HEK293 (cell line): ENCODE measurements around the gene EIF2S3.

ENCODE experiments used
- CTCF ChIA-PET: fragments of 350-600 bp; formaldehyde crosslinking; extraction: SDS; loops from one replicate; lab custom pipeline; 2021; ENCODE audit warnings: antibody characterized with exemption; lab: Yijun Ruan, JAX
- POLR2A ChIA-PET: fragments of 300-600 bp; formaldehyde crosslinking; extraction: SDS; loops from one replicate; lab custom pipeline; 2020; ENCODE audit warnings: antibody characterized with exemption, inconsistent platforms; lab: Yijun Ruan, JAX
- H3K27ac ChIP-seq: fragments of 200-500 bp; sonication (Bioruptor generic); 2 replicates; pipeline ENCODE4 v1.5.1; 2014; ENCODE audit warnings: low read depth, low read length, control low read depth, inconsistent platforms; ENCODE audit errors: extremely low read depth
- H3K36me3 ChIP-seq, 2 experiments: fragments of 200-500 bp in 1 of 2; sonication (Bioruptor generic) in 1 of 2; 1 replicate in 1 of 2; 2 replicates in 1 of 2; pipeline ENCODE4 v1.5.1; 2014 to 2017; ENCODE audit warnings: inconsistent platforms in 2 of 2, low read length in 2 of 2; ENCODE audit not compliant: control insufficient read depth in 2 of 2, insufficient read depth in 1 of 2
- H3K4me1 ChIP-seq: fragments of 200-500 bp; sonication (Bioruptor generic); 2 replicates; pipeline ENCODE4 v1.5.1; 2014; ENCODE audit warnings: mild to moderate bottlenecking, low read length, inconsistent platforms; ENCODE audit not compliant: control insufficient read depth, insufficient read depth
- H3K4me3 ChIP-seq: 2 replicates; pipeline ENCODE4 v1.5.1; 2011; ENCODE audit warnings: low read depth, mild to moderate bottlenecking, control low read depth, low read length, moderate library complexity
- H3K9me3 ChIP-seq: fragments of 200-500 bp; sonication (Bioruptor generic); 2 replicates; pipeline ENCODE4 v1.5.1; 2014; ENCODE audit warnings: low read depth, low read length, inconsistent platforms; ENCODE audit not compliant: control insufficient read depth, insufficient read depth
- BCL11B ChIP-seq: fragments of 450-650 bp; formaldehyde crosslinking; IDR thresholded peaks from 2 replicates; pipeline ENCODE4 v1.5.1; 2016; ENCODE audit warnings: low read depth, missing biosample characterization, missing genetic modification characterization
- KLF7 ChIP-seq: fragments of 450-650 bp; formaldehyde crosslinking; IDR thresholded peaks from 2 replicates; pipeline ENCODE4 v1.5.1; 2016; ENCODE audit warnings: missing biosample characterization, missing genetic modification characterization, borderline replicate concordance
- PRDM1 ChIP-seq: fragments of 450-650 bp; formaldehyde crosslinking; IDR thresholded peaks from 2 replicates; pipeline ENCODE4; 2016; ENCODE audit warnings: missing biosample characterization, missing genetic modification characterization
- RBAK ChIP-seq: fragments of 450-650 bp; formaldehyde crosslinking; IDR thresholded peaks from 2 replicates; pipeline ENCODE4 v1.5.1; 2016; ENCODE audit warnings: missing biosample characterization, missing genetic modification characterization
- WT1 ChIP-seq: fragments of 450-650 bp; formaldehyde crosslinking; IDR thresholded peaks from 2 replicates; pipeline ENCODE4 v1.5.1; 2016; ENCODE audit warnings: missing biosample characterization, missing genetic modification characterization
- YY1 ChIP-seq: fragments of 450-650 bp; formaldehyde crosslinking; IDR thresholded peaks from 2 replicates; pipeline ENCODE4 v1.5.1; 2018; ENCODE audit warnings: missing biosample characterization, missing genetic modification characterization
- ZBTB1 ChIP-seq: fragments of 450-650 bp; formaldehyde crosslinking; IDR thresholded peaks from 2 replicates; pipeline ENCODE4 v1.5.1; 2016; ENCODE audit warnings: missing biosample characterization, missing genetic modification characterization
- ZBTB17 ChIP-seq: fragments of 450-650 bp; formaldehyde crosslinking; IDR thresholded peaks from 2 replicates; pipeline ENCODE4 v1.5.1; 2016; ENCODE audit warnings: missing biosample characterization, missing genetic modification characterization
- ZNF341 ChIP-seq: fragments of 450-650 bp; formaldehyde crosslinking; IDR thresholded peaks from 2 replicates; pipeline ENCODE4; 2016; ENCODE audit warnings: low read depth, missing biosample characterization, missing genetic modification characterization
- ZNF48 ChIP-seq: fragments of 450-650 bp; formaldehyde crosslinking; IDR thresholded peaks from 2 replicates; pipeline ENCODE4 v1.5.1; 2016; ENCODE audit warnings: missing biosample characterization, missing genetic modification characterization
- ZNF660 ChIP-seq: fragments of 450-650 bp; IDR thresholded peaks from 2 replicates; pipeline ENCODE4 v1.5.1; 2018; ENCODE audit warnings: missing biosample characterization, mild to moderate bottlenecking, missing genetic modification characterization
- ZNF768 ChIP-seq: fragments of 450-650 bp; formaldehyde crosslinking; IDR thresholded peaks from 2 replicates; pipeline ENCODE4 v1.5.1; 2018; ENCODE audit warnings: missing biosample characterization, mild to moderate bottlenecking, missing genetic modification characterization
- ZNF785 ChIP-seq: fragments of 450-650 bp; formaldehyde crosslinking; IDR thresholded peaks from 2 replicates; pipeline ENCODE4 v1.5.1; 2016; ENCODE audit warnings: missing biosample characterization, missing genetic modification characterization
- TF ChIP-seq, protein P1 (sequence below): fragments of 450-650 bp; formaldehyde crosslinking; IDR thresholded peaks from 2 replicates; pipeline ENCODE4 v1.5.1; 2017; ENCODE audit warnings: missing biosample characterization, missing genetic modification characterization
- TF ChIP-seq, protein P2 (sequence below): fragments of 450-650 bp; formaldehyde crosslinking; IDR thresholded peaks from 2 replicates; pipeline ENCODE4; 2016; ENCODE audit warnings: missing biosample characterization, missing genetic modification characterization
- TF ChIP-seq, protein P3 (sequence below): fragments of 450-650 bp; formaldehyde crosslinking; IDR thresholded peaks from 2 replicates; pipeline ENCODE4 v1.5.1; 2016; ENCODE audit warnings: missing biosample characterization, missing genetic modification characterization
- TF ChIP-seq, protein P4 (sequence below): fragments of 450-650 bp; formaldehyde crosslinking; IDR thresholded peaks from 2 replicates; pipeline ENCODE4 v1.5.1; 2017; ENCODE audit warnings: missing biosample characterization, missing genetic modification characterization

Gene EIF2S3

DNA sequence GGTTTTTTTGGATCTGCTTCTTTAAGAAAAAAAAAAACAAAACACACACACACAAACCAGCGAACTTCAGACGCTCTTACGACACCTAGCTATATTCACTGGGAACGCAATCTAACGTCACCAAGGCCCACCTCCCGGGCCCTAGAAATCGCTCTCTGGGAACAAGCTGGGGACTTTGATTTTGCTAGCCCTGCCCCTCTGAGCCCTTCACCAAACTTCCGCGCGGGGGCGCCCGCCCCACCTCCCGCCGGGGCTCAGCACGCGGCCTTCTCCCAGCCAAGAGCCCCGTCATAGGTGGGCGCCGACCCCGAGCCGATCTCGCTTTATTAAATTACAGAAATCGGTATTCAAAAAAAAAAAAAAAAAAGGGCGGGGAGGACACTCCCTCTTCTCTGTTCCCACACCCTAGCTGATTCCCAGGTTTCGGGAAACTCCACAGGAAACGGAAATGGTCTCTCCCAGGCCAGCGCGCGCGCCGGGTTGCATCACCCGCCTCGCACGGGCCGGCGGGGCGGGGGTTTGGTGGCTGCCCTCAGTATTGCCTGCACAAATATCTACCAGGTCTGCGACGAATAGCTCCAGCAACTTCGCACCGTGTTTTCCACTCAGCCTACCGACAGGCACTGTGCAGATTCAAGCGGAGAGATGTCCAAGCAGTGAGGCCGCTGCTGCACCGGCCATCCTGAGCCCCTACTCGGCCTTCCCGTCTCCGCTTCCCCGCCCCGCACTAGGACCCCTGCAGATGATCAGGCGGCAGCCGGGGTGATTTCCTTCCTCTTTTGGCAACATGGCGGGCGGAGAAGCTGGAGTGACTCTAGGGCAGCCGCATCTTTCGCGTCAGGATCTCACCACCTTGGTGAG lies at the start of gene EIF2S3 (continued):
- 0 out of 2 replicates have a peak, but pooled peaks have one; percentile 46 for TF ChIP-seq ZBTB1 (tag by site-specific recombination)
- peak; percentile 88 for TF ChIP-seq ZNF341 (tag by site-specific recombination)

DNA sequence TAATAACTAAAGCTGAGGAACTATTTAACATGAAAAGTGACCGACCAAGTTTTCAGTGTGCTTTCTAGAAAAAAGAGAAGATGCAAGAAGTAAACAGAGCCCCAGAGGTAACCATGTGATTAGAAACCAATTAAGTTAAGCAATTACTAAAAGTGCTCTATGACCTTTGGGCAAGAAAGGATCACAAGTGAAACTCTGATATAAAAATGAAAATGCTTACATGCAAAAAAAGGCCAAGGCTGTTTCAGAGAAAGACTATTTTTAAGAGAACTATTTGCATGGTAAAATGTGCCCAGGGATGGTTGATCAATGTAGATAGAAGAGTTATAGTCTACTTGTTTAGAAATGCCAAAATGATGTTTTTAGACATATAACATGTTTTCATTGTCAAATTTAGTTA lies 49.7 kb upstream of the EIF2S3 start:
- TF ChIP-seq PRDM1 (tag by site-specific recombination) (peak; percentile 56), BCL11B (tag by site-specific recombination) (no peak), YY1 (no peak), WT1 (no peak), ZNF768 (no peak)
- TF ChIP-seq, protein P1, sequence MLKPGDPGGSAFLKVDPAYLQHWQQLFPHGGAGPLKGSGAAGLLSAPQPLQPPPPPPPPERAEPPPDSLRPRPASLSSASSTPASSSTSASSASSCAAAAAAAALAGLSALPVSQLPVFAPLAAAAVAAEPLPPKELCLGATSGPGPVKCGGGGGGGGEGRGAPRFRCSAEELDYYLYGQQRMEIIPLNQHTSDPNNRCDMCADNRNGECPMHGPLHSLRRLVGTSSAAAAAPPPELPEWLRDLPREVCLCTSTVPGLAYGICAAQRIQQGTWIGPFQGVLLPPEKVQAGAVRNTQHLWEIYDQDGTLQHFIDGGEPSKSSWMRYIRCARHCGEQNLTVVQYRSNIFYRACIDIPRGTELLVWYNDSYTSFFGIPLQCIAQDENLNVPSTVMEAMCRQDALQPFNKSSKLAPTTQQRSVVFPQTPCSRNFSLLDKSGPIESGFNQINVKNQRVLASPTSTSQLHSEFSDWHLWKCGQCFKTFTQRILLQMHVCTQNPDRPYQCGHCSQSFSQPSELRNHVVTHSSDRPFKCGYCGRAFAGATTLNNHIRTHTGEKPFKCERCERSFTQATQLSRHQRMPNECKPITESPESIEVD (tag by site-specific recombination), result peak; percentile 44
- TF ChIP-seq, protein P2, sequence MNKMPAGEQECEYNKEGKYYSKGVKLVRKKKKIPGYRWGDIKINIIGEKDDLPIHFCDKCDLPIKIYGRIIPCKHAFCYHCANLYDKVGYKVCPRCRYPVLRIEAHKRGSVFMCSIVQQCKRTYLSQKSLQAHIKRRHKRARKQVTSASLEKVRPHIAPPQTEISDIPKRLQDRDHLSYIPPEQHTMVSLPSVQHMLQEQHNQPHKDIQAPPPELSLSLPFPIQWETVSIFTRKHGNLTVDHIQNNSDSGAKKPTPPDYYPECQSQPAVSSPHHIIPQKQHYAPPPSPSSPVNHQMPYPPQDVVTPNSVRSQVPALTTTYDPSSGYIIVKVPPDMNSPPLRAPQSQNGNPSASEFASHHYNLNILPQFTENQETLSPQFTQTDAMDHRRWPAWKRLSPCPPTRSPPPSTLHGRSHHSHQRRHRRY (tag by site-specific recombination), result no peak
- TF ChIP-seq, all 188 proteins: peak for 2
- Histone ChIP-seq H3K9me3 (no peaks in the 10 kb centered on the region), H3K4me1 (peaks cover 6% of the 10 kb centered on the region; the same call in 1 of the 2 replicates), H3K36me3 (peaks cover 33 to 44% of the 10 kb centered on the region in 2 experiments), H3K4me3 (no peak overlapping the region), H3K27ac (no peak overlapping the region)
- POLR2A ChIA-PET, result no interaction called here
- CTCF ChIA-PET, result interaction anchor here (0.7 kb wide), 1 partner anchor 9 kb away, joined by 3 read pairs; no protein-coding TSS in a partner anchor

DNA sequence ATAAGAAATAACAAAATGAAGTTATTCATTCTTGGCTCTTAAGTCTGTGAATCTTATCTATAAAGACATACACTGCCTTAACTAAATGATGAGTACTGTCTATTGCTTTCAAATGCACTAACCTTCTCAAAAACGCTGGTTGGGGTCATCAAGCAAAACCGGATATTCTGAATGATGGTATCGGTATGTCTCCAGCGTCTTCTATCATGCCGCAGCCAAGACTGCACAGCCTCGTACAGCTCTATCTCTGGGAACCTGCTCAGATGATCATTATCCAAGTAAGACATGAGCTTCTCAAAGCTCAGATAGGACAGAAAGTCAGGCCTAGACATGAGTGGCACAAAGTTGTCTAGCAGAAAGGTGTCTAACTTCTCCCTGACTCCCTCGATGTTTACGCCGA lies 48.9 kb upstream of the EIF2S3 start:
- TF ChIP-seq ZNF660 (tag by site-specific recombination) (peak; percentile 24; the same call in 1 of the 2 replicates), ZBTB17 (tag by site-specific recombination) (no peak), ZNF785 (tag by site-specific recombination) (no peak), ZNF48 (no peak), KLF7 (no peak), RBAK (no peak)
- TF ChIP-seq, protein P3, sequence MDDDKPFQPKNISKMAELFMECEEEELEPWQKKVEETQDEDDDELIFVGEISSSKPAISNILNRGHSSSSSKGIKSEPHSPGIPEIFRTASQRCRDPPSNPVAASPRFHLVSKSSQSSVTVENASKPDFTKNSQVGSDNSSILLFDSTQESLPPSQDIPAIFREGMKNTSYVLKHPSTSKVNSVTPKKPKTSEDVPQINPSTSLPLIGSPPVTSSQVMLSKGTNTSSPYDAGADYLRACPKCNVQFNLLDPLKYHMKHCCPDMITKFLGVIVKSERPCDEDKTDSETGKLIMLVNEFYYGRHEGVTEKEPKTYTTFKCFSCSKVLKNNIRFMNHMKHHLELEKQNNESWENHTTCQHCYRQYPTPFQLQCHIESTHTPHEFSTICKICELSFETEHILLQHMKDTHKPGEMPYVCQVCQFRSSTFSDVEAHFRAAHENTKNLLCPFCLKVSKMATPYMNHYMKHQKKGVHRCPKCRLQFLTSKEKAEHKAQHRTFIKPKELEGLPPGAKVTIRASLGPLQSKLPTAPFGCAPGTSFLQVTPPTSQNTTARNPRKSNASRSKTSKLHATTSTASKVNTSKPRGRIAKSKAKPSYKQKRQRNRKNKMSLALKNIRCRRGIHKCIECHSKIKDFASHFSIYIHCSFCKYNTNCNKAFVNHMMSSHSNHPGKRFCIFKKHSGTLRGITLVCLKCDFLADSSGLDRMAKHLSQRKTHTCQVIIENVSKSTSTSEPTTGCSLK (tag by site-specific recombination), result no peak
- TF ChIP-seq, protein P4, sequence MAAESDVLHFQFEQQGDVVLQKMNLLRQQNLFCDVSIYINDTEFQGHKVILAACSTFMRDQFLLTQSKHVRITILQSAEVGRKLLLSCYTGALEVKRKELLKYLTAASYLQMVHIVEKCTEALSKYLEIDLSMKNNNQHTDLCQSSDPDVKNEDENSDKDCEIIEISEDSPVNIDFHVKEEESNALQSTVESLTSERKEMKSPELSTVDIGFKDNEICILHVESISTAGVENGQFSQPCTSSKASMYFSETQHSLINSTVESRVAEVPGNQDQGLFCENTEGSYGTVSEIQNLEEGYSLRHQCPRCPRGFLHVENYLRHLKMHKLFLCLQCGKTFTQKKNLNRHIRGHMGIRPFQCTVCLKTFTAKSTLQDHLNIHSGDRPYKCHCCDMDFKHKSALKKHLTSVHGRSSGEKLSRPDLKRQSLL (tag by site-specific recombination), result peak; percentile 9; the same call in 1 of the 2 replicates
- TF ChIP-seq, all 188 proteins: peak for 2
- Histone ChIP-seq H3K27ac (no peak overlapping the region), H3K4me1 (peaks cover 6% of the 10 kb centered on the region; the same call in 1 of the 2 replicates), H3K9me3 (no peaks in the 10 kb centered on the region; the same call in 1 of the 2 replicates), H3K36me3 (peaks cover 30 to 46% of the 10 kb centered on the region in 2 experiments), H3K4me3 (no peak overlapping the region)
- ChIA-PET CTCF (interaction anchor here (0.7 kb wide), 1 partner anchor 536 kb away, joined by 3 read pairs; no protein-coding TSS in a partner anchor), POLR2A (no interaction called here)
